Body of pancreas (tissue), 4 donors: ENCODE data around the gene CEP43.

ENCODE experiments used
- CTCF ChIP-seq, 7 experiments: fragments of 450-650 bp in 4 of 7; fragments of 200-600 bp in 3 of 7; sonication (generic) in 3 of 7; IDR thresholded peaks; one replicate each; pipeline ENCODE4 v1.5.1; 2016 to 2019; ENCODE audit warnings: antibody characterized with exemption in 7 of 7
- POLR2A ChIP-seq, 3 donors: fragments of 450-650 bp; IDR thresholded peaks; one replicate each; pipeline ENCODE4 v1.6.1; 2016; ENCODE audit warnings: antibody characterized with exemption in 3 of 3, mild to moderate bottlenecking in 2 of 3

GRCh38 chr6:166969390-166970002, 29.7 kb upstream of the CEP43 start:
- TF ChIP-seq CTCF (IDR thresholded peaks at IDR 0.05) (no peak), POLR2A (IDR thresholded peaks at IDR 0.05) (no peak)
